GM12872 (cell line): ENCODE measurements around the gene HS1BP3.

Experiments used
- TF ChIP-seq, protein P1 (sequence below): IDR thresholded peaks from 3 replicates; pipeline ENCODE4 v1.5.1; 2011; ENCODE audit warnings: low read depth, mild to moderate bottlenecking, low read length, moderate library complexity; ENCODE audit not compliant: insufficient read depth

The HS1BP3 gene

DNA sequence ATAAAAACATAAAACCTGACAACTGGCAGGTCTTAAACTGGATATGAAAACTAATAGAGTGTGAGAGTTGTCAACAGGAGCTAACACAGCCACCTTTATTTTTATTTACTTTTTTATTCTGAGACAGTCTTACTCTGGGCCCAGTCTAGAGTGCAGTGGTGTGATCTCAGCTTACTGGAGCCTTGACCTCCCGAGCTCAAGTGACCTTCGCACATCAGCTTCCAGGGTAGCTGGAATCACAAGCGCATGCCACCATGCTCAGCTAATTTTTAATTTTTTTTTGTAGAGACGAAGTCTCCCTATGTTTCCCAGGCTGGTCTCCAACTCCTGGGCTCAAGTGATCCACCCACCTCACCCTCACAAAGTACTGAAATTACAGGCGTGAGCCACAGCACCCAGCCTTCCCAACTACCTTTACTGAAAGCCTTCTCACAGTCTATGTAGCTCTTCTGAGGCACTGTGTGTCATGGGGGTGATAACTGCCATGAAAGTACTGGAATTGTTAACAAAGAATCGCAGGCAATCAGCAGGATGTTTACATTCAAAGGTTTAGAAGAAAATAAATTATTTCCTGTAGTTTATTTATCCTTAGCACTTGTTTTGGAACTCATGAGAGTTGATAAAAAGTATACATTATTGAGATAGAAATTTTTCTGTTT, 40.3 kb upstream of the HS1BP3 start:
- TF ChIP-seq, protein P1, sequence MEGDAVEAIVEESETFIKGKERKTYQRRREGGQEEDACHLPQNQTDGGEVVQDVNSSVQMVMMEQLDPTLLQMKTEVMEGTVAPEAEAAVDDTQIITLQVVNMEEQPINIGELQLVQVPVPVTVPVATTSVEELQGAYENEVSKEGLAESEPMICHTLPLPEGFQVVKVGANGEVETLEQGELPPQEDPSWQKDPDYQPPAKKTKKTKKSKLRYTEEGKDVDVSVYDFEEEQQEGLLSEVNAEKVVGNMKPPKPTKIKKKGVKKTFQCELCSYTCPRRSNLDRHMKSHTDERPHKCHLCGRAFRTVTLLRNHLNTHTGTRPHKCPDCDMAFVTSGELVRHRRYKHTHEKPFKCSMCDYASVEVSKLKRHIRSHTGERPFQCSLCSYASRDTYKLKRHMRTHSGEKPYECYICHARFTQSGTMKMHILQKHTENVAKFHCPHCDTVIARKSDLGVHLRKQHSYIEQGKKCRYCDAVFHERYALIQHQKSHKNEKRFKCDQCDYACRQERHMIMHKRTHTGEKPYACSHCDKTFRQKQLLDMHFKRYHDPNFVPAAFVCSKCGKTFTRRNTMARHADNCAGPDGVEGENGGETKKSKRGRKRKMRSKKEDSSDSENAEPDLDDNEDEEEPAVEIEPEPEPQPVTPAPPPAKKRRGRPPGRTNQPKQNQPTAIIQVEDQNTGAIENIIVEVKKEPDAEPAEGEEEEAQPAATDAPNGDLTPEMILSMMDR, result no peak

DNA sequence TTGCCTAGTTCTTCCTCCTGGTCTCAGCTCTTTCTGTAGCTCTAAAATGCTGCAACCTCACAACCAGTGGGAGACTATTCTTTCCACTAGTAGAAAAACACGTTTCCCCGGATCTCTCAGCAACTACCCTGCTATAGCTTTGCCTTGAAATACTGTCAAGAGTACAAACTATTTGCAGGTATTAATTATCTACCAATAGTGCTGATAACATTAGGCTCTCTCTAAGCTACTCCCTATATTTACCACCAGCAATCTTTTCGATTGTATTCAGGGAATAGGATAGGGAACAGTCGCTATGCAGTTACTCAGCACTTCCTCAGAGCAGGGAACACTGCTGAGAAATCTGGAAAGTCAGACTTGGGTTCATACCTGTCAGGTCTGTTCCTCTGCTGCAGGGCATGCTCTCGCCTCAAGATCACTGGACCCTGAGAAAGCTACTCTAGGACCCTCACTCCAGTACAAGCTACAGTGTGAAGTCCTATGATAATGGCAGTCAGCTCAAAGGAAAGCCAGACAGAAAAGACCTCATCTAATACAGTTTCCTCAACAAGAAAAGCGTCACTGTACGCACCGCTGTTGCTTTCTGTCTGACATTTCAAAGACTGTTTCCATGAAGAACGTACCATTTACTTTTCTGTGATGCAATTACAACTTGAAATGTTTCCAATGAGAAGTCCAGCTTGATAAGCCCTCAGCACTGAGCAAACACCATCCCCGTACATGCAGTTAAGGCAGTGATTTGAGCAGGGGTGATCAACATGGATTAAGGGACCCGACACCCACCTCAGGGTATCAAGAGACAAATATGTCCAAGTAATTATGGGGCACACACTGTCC, 38.7 kb upstream of the HS1BP3 start:
- TF ChIP-seq, protein P1, result no peak

DNA sequence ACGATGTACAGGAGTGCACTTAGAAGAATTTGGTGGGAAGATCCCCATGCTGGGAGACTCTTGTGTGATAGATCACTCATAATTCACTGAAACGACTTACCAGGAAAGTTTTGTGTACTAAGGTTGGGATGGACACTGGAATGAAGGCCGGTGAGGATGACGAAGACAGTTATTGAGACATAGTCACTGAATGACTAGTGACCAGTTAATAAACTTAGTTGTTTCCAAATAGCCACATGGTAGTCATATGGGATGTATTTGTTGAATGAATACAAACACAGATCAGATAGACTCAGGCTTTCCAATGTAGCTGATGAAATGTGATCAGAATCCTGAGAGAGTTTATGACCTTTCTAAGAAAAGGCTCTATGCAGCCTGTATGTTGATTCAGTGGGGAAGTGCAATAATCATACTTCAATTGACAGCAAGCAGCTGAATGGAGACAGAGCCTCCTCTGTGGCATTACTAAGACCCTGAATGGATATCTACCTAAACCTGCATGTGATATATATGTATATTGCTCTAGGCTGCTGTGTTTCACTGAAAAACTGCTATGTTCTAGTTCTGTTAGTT, 36.4 kb upstream of the HS1BP3 start:
- TF ChIP-seq, protein P1, result no peak

DNA sequence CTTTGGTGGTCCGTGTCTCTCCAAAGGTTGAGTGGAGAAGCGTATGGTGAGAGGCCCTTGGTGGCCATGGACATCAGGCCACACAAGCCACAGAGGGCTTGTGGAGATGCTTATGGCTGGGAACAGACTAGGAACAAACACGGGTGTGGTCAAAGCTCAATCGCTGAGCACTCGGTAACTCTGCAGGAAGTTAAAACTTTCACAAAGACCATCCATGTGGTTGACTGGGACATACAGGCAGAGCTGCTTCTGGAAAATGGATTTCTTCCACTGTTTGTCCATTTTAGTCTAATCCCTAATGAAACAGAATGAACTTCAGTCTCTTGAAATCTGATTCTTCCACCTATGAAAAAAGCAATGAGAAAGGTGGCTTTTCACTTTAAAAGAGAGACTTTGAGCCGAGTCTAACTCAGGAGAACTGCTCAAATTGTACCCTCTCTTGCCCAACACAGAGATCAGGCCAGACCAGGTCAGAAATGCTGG, 33.7 kb upstream of the HS1BP3 start:
- TF ChIP-seq, protein P1, result no peak

DNA sequence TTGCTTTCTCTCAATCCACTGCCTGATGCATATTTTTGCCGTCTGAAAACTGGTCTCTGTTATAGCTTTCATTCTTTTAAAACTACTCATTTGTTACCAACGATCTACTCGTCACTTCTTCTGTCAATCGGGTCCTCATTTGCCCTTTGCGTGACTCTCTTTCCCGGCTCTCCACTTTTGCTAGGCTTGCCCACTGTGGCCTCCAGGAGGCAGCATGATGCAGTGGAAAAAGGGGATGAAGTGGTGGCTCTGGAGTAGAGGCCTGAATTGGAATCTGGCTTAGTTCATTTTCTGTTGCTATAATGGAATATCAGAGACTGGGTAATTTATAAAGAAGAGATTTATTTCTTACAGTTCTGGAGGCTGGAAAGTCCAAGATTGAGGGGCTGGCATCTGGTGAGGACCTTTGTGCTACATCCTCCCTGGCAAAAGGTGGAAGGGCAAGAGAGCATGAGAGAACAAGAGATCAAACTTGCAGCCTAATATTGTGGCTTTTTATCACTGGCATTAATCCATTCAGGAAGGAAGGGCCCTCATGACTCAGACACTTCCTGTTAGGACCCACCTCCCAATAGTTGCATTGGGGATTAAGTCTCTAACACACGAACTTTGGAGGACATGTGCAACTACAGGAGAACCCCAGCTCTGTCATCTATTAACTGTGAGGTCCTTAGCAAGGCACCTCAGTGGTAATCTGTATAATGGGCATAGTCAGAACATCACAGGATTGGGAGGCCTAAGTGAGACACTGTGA, 31.4 kb upstream of the HS1BP3 start:
- TF ChIP-seq, protein P1, result peak; percentile 42

DNA sequence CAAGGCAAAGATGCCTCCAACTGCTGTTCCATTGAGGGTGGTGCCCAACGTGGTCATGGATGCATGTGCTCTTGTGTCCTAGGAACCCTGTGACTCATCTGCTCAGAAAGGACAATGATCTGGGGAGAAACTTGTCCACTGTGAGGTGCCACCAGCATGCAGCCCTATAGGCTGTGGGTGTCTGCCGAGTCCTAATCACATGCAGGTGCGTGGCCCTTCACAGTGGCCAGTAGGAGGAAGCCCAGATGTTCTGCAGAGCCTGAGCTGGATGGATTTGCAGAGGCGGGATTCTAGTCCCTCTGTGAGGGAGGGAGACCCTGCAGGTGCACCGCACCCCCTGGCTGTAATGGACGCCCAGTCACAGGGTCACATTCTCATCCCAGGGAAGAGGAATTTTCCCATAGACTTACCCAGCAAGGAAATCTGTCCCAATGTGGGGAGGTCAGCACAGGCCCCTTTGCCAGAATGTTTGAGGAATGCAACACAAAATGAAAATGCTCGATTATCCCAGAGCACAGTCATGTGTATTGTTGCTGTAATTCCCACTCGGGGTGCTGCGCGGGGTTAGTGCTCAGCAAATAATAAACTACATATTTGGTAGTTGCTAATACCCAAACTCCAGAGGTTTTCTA, 30.0 kb upstream of the HS1BP3 start:
- TF ChIP-seq, protein P1, result no peak
